NOMO-1 treated with DMSO at 0.1 percent for 48 hours (cell line): ENCODE results near the gene CCDC171.
"Not testable (repeated sequence)": the region's sequence is repeated elsewhere in the genome, so short reads cannot be mapped to it uniquely, and the experiment has no call there.

ENCODE experiments used
- DNase-seq: peaks from one replicate; lab custom pipeline; 2025; ENCODE audit not compliant: unreplicated experiment; lab: John Stamatoyannopoulos, UW

The CCDC171 gene

GRCh38 chr9:15746905-15747304 lies 194.1 kb downstream of the CCDC171 start:
- DNase-seq: no peak

- no peak for DNase-seq
Observed at GRCh38 chr9:15755660-15756059, 202.8 kb downstream of the CCDC171 start.

DNA sequence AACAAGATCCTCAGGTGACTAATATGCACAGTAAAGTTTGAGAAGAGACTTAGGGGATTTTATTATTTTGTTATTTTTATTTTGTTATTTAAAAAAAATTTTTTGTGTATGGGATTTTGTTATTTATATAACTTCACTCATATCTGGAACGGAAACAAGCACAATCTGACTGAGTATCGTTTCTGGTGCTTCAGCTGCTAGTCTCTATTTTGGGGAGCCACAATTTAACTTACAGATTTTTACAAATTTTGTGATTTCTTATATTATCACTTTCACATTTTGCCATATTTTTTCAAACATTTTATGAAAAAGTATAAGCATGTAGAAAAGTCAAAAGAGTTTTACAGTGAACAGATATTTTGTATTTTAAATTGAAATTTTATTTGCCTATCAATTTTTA lies 208.7 kb downstream of the CCDC171 start:
- DNase-seq: no peak

DNA sequence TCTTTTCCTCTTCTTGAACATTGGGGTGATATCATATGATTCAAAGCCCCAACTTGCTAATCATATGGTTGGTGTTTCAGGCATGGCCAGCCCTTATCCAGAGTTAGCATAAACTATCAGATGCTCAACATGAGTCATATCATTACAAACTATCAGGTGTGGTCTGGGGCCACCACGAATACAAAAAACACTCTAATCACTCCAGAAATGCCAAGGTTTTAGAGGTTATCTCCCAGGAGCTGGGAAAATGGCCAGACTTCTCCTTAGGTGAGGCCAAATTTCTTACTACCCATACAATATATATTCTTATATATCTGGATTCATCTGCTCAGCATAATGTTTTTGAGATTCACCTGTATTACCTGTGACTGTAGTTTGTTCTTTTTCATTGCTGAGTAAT lies 210.5 kb downstream of the CCDC171 start:
- no peak for DNase-seq

DNA sequence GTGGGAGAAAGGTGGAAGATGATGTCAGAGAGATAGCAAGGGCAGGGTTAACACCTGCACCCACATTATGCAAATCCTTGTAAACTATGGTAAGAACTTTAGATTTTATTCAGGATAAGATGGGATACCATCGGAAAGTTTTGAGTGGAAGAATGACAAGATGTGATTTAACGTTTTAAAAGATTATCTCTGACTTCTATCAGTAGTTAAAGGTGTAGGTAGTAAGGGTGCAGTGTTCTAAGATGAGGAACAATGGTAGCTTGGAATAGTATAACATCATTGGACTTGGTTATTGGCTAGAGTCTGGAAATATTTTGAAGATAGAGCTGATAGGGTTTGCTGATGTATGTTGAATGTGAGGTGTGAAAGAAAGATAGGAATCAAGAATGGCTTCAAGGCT lies 211.3 kb downstream of the CCDC171 start:
- no peak for DNase-seq

DNA sequence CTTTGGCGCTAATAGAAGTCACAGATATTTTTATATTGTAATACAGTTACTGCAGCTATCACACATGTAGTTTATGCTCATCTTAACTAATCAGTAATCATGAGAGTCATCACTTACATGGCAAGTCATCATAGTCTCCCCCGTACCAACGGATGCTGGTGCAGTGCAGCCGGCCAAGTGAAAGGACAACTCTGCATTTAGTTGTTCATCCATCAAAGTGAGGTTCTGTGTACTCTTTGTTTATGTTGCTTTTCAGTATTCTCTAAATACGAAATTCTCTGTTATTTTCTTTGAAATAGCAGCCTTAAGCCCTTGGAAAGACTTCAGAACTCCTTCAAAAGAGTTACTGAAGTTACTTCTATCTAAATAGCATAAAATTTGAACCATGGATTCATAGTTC lies 216.7 kb downstream of the CCDC171 start:
- no peak for DNase-seq

GRCh38 chr9:15778861-15779260 lies 226.0 kb downstream of the CCDC171 start:
- DNase-seq: no peak

GRCh38 chr9:15782106-15782505 lies 229.3 kb downstream of the CCDC171 start:
- DNase-seq: no peak

GRCh38 chr9:15785584-15785983 lies 232.7 kb downstream of the CCDC171 start:
- DNase-seq: no peak

GRCh38 chr9:15786616-15787015 lies 233.8 kb downstream of the CCDC171 start:
- no peak for DNase-seq

DNA sequence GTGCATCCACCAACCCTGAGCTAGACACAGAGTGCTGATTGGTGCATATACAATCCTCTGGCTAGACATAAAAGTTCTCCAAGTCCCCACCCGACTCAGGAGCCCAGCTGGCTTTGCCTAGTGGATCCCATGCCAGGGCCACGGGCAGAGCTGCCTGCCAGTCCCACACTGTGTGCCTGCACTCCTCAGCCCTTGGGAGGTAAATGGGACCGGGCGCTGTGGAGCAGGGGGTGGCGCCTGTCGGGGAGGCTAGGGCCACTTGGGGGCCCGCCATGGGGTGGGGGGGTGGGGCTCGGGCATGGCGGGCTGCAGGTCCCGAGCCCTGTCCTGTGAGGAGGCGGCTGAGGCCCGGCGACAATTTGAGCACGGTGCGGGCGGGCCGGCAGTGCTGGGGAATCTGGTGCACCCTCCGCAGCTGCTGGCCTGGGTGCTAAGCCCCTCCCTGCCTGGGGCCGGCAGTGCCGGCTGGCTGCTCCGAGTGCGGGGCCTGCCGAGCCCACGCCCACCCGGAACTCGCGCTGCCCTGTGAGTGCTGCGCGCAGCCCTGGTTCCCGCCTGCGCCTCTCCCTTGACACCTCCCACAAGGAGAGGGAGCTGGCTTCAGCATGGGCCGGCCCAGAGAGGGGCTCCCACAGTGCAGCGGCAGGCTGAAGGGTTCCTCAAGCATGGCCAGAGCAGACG lies 257.5 kb downstream of the CCDC171 start:
- DNase-seq: not testable (repeated sequence)

GRCh38 chr9:15813076-15813475 lies 260.2 kb downstream of the CCDC171 start:
- DNase-seq: no peak

DNA sequence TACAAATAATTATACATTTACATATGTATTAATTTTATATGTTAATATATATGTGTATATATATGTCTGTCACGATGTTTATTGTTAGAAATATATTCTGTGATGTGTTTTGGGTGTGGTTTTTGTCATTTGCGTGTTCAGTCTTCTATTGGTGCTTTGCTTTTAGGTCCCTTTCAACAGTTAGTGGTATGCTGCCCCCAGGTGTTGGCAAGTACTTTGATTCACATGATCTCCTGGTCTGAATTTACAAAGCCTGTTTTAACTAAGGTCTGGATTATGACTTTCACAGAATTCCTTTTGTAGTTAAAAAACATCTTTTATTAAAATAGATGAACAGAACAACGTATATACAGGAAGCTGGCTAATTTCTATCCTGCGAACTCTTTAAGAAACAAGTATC lies 271.5 kb downstream of the CCDC171 start:
- no peak for DNase-seq

DNA sequence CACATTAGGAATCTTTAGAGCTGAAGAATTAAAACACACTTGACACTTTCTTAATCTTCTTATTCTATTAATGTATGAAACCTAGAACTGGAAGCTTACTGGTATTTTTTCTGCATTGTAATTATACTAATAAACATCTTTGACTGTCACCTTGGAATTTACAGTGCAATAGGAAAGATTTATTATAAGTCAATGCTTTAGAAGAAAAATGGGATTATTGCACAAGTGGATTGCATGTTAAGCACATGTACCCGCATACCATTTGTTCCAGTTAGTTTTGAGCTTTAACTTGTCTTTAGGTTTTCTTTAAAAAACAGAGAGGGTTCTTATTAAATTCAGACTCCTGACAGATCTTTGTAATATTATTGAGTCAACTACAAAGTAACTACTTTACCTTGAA lies 278.5 kb downstream of the CCDC171 start:
- no peak for DNase-seq

GRCh38 chr9:15834541-15834940 lies 281.7 kb downstream of the CCDC171 start:
- no peak for DNase-seq

GRCh38 chr9:15837079-15837679 lies 284.3 kb downstream of the CCDC171 start:
- peak; percentile 13 for DNase-seq

- no peak for DNase-seq
Observed at GRCh38 chr9:15842051-15842450, 289.2 kb downstream of the CCDC171 start.

DNA sequence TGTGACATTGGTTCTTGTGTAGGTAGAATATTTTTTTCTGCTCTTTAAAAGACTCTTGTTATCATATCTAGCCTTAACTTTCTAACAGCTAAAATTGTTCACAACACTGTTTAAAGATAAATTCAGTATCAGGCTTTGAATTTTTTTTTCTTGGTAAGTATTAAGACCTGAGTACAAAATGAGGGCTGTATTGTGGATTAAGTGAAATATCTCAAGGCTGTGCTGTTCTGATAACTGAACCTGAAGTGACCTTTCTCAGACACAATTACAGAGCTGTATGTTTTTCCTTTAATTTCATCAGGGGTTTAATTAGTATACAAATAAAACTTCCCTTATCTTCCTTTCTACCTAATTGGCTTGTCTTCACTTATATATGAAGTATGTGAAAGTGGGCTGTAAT lies 290.5 kb downstream of the CCDC171 start:
- no peak for DNase-seq

DNA sequence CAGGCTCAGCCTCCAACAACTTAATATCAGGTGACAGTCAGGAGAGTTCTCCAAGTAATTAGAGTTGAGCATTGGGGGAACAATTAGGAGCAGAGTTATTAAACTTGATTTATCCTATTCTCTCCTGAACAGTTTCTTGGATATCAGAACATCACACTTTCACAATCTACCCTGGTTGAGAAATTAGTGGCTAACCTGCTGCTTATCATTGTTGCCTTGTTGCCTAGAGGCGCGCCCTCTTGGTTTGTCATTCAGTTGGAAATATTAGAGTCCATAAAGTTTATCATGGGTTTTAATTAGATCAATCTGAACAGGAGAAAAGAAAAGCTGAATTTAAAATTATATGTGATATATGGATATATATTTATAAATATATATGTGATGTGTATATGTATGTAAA lies 291.1 kb downstream of the CCDC171 start:
- DNase-seq: no peak

GRCh38 chr9:15846611-15847010 lies 293.8 kb downstream of the CCDC171 start:
- DNase-seq: no peak

DNA sequence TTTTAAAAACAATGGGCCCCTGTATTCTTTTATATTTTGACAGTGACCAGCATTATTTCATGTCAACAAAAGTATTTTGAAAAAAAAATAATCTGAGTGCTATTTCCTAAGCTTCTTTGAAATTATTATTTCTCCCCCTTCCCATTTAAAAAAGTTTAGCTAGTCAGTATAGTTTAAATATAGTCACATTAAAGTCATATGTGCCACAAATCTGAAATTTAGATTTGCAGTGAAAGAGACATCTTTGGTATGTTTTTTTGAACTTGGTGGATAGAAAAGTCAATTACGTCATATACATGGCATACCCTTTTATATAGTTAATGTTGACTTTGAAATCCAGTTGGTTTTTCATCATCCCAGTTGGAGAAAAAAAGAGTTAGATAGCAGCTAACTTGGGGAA lies 297.0 kb downstream of the CCDC171 start:
- DNase-seq: no peak

DNA sequence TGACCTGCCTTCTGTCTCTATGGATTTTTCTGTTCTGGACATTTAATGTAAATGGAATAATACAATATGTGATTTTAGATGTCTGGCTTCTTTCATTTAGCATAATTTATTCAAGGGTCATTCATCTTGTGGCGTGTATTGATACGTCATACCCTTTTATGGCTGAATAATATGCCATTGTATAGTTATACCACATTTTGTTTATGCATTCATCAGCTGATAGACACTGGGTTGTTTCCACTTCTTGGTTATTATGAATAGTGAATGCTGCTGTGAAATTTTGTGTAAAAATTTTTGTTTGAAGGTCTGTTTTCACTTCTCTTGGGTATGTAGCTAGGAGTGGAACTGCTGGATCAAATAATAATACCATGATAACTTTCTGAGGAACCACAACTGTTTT lies 298.9 kb downstream of the CCDC171 start:
- no peak for DNase-seq

DNA sequence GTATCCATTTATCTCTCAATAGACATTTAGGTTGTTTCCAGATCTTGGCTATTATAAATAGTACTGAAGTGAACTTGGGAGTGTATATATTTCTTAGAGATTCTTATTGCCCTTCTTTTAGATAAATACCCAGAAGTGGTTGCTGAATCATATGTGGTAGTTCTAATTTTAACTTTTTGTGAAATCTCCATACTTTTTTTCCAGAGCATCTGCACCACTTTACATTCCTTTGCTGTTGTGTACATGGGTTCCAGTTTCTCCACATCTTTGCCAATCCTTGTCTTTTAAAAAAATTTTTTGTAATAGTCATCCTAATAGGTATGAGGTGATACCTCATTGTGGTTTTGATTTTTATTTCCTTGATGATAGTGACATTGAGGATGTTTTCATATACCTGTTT lies 303.7 kb downstream of the CCDC171 start:
- no peak for DNase-seq
